ENCODE data around the gene ADGRL3.

- TF ChIP-seq POLR2A (IDR thresholded peaks at IDR 0.05) (no peak), POLR2AphosphoS5 (IDR thresholded peaks at IDR 0.05) (no peak), CTCF (IDR thresholded peaks at IDR 0.05) (no peak)
Observed at GRCh38 chr4:61501812-61502211, 301.7 kb downstream of the ADGRL3 start.
